Upper lobe of right lung (tissue), 1 donor: ENCODE data around the gene CDIPT. TPM values are rescaled to one million over a fixed set of nuclear protein-coding genes. Genes with fewer than 3 reads are reported as not detected.

Source experiments
- ATAC-seq: fragments of 200-7000 bp; cut with Tn5 transposase; one replicate; pipeline ENCODE4 v1.9.1; 2020; ENCODE audit warnings: mild to moderate bottlenecking, moderate library complexity
- DNase-seq: peaks from one replicate; pipeline ENCODE4 v3.0.0-alpha.2; 2020
- H3K27ac ChIP-seq: fragments of 200-600 bp; one replicate; pipeline ENCODE4 v1.8.0; 2022
- H3K27me3 ChIP-seq: fragments of 200-600 bp; one replicate; pipeline ENCODE4 v1.8.0; 2022; ENCODE audit warnings: mild to moderate bottlenecking
- H3K36me3 ChIP-seq: fragments of 200-600 bp; one replicate; pipeline ENCODE4 v1.8.0; 2022
- H3K4me1 ChIP-seq: fragments of 200-600 bp; one replicate; pipeline ENCODE4 v1.8.0; 2022
- H3K4me3 ChIP-seq: fragments of 200-600 bp; one replicate; pipeline ENCODE4 v1.8.0; 2022; ENCODE audit warnings: mild to moderate bottlenecking
- H3K9me3 ChIP-seq: fragments of 200-600 bp; one replicate; pipeline ENCODE4 v1.8.0; 2022
- CTCF ChIP-seq: fragments of 200-600 bp; IDR thresholded peaks from one replicate; pipeline ENCODE4 v1.8.0; 2022; ENCODE audit warnings: antibody characterized with exemption
- intact Hi-C: fragments of 100-400 bp; cut with DNase I; formaldehyde crosslinking; loops from one replicate; pipeline ENCODE4 v1.11.0; 2022
- total RNA-seq: library from RNA; stranded (reverse); fragmentation: NEBNext Ultra II Directional; extraction: Animal tissue kit (Norgen Biotek cat#: 25700); gene quantifications from one replicate; pipeline ENCODE4 v1.2.1, GENCODE V29; 2021
- donor health status: DM: no; HTN: yes; CAD: no; lungs with severe emphysema.

Gene CDIPT
- total RNA-seq, 1 donor from 2014 or later: 83.2 TPM

- Histone ChIP-seq H3K27me3 (no peaks in the 10 kb centered on the region), H3K36me3 (peaks cover 66% of the 10 kb centered on the region), H3K4me1 (peaks cover 15% of the 10 kb centered on the region), H3K4me3 (no peak overlapping the region), H3K27ac (no peak overlapping the region), H3K9me3 (no peaks in the 10 kb centered on the region)
- DNase-seq: no peak
- no peak for TF ChIP-seq CTCF
- ATAC-seq: peak; percentile 14
- intact Hi-C loops: no loop called here
These were observed 31.5 kb downstream of the CDIPT start for GRCh38 chr16:29831490-29831889.

- no peak overlapping the region for H3K4me3 ChIP-seq
- no peak for DNase-seq
- peaks cover 59% of the 10 kb centered on the region for H3K36me3 ChIP-seq
- no peaks in the 10 kb centered on the region for H3K9me3 ChIP-seq
- ATAC-seq: no peak
- peaks cover 22% of the 10 kb centered on the region for H3K4me1 ChIP-seq
- H3K27me3 ChIP-seq: no peaks in the 10 kb centered on the region
- intact Hi-C loops: no loop called here
- no peak overlapping the region for H3K27ac ChIP-seq
- no peak for TF ChIP-seq CTCF
These were observed 32.3 kb downstream of the CDIPT start for GRCh38 chr16:29830774-29831173.

DNA sequence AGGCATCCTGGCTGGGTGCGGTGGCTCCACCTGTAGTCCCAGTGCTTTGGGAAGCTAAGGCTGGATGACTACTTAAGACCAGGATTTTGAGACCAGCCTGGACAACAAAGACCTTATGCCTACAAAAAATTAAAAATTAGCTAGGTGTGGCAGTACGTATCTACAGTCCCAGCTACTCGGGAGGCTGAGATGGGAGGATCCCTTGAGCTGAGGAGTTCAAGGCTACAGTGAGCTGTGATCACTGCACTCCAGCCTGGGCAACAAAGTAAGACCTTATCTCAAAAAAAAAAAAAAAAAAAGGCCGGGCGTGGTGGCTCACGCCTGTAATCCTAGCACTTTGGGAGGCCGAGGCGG is 36.7 kb downstream of the CDIPT start:
- H3K4me1 ChIP-seq: peaks cover 64% of the 10 kb centered on the region
- intact Hi-C loops: no loop called here
- DNase-seq: no peak

GRCh38 chr16:29825145-29826044 is 37.6 kb downstream of the CDIPT start:
- no peak for TF ChIP-seq CTCF
- Histone ChIP-seq H3K36me3 (peaks cover 7% of the 10 kb centered on the region), H3K4me3 (peak overlapping the region; percentile 8), H3K27me3 (no peaks in the 10 kb centered on the region), H3K4me1 (peaks cover 64% of the 10 kb centered on the region), H3K9me3 (no peaks in the 10 kb centered on the region), H3K27ac (peak overlapping the region; percentile 93)
- ATAC-seq: no peak
- DNase-seq: no peak
- intact Hi-C loops: no loop called here

More for the DNA sequence above, 36.7 kb downstream of the CDIPT start:
- no peak for ATAC-seq
- TF ChIP-seq CTCF: no peak
- Histone ChIP-seq H3K27me3 (no peaks in the 10 kb centered on the region), H3K9me3 (no peaks in the 10 kb centered on the region), H3K27ac (peak overlapping the region; percentile 93), H3K4me3 (no peak overlapping the region), H3K36me3 (peaks cover 15% of the 10 kb centered on the region)

- Histone ChIP-seq H3K36me3 (peaks cover 2% of the 10 kb centered on the region), H3K4me3 (peak overlapping the region; percentile 8), H3K27ac (peak overlapping the region; percentile 93), H3K4me1 (peaks cover 69% of the 10 kb centered on the region), H3K9me3 (no peaks in the 10 kb centered on the region), H3K27me3 (no peaks in the 10 kb centered on the region)
- no peak for TF ChIP-seq CTCF
- ATAC-seq (no peak), DNase-seq (no peak)
- intact Hi-C loops: no loop called here
These were observed 38.4 kb downstream of the CDIPT start for GRCh38 chr16:29824589-29825144.
